GM21723 (cell line): ENCODE measurements around the gene CNDP2.
"Not testable (repeated sequence)": the region's sequence is repeated elsewhere in the genome, so short reads cannot be mapped to it uniquely, and the experiment has no call there.

Experiments
- ATAC-seq: cut with Tn5 transposase; IDR thresholded peaks from one replicate; pipeline ENCODE4 v1.9.1; 2021; ENCODE audit warnings: mild to moderate bottlenecking, moderate library complexity; ENCODE audit not compliant: unreplicated experiment

CNDP2 gene

GRCh38 chr18:74499633-74500032 lies 3.5 kb downstream of the CNDP2 start:
- ATAC-seq, result peak; percentile 39

GRCh38 chr18:74500372-74500771 lies 4.2 kb downstream of the CNDP2 start:
- ATAC-seq, result no peak

DNA sequence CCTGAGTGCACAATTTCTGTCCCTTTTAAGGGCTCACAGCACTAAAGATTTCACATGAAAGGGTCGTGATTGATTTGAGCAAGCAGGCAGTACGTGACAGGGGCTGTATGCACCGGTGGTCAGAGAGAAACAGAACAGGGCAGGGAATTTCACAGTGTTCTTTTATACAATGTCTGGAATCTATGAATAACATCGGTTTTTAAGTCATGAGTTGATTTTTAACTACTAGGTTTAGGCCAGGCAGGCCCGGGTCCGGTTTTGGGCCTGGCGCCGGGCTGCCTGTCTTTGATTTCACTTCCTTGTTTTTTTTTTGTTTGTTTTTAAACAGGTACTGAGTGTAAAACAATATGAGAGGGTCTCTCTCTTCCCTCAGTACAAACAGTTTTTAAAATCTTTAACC lies 4.6 kb downstream of the CNDP2 start:
- ATAC-seq, result not testable (repeated sequence)

DNA sequence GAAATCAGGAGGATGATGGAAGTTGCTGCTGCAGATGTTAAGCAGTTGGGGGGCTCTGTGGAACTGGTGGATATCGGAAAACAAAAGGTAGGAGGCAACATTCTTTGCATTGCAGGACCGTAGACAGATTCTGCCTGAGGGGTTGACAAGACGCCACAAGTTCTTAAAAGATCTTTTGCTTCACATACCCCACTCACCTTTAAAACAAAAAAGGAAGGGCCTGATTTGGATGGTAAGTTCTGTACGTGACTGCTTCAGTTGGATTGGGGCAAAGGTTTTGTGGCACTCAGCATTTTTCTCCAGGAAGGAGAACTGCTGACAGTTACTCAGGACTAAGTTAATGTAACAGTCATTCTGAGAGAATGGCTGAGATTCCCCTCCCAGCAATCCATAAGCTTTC lies 5.2 kb downstream of the CNDP2 start:
- no peak for ATAC-seq

DNA sequence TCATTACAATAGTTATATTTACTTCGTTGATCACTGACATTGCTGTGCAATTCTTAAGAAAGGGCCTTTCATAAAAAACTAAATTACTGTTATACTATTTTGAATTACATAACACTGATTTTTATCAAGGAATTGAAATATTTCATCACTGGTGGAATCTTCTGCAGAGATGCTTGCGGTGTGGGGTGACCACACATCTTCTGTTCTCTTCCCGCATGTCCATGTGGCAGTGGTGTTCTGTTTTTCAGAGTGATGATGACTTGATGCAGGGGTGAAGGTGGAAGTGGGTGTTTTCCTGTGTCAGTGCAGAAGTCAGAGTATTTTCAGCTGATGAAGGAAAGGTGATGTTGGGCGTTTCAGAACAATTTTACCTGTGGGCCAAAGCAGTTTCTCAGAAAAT lies 7.0 kb downstream of the CNDP2 start:
- no peak for ATAC-seq

DNA sequence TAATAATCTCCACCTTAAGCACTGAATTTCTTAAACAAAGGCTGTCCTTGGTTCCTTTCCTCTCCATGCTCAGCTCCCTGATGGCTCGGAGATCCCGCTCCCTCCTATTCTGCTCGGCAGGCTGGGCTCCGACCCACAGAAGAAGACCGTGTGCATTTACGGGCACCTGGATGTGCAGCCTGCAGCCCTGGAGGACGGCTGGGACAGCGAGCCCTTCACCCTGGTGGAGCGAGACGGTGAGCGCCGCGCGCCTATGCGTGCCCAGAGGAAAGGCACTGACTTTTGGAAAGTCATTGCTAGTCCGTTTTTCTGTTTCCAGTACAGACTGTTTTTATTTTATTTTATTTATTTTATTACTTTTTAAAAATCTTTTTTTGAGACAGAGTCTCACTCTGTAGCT lies 9.6 kb downstream of the CNDP2 start:
- no peak for ATAC-seq

- no peak for ATAC-seq
These were observed 10.4 kb downstream of the CNDP2 start for GRCh38 chr18:74506448-74507084.

- no peak for ATAC-seq
These were observed 11.1 kb downstream of the CNDP2 start for GRCh38 chr18:74507097-74507881.

DNA sequence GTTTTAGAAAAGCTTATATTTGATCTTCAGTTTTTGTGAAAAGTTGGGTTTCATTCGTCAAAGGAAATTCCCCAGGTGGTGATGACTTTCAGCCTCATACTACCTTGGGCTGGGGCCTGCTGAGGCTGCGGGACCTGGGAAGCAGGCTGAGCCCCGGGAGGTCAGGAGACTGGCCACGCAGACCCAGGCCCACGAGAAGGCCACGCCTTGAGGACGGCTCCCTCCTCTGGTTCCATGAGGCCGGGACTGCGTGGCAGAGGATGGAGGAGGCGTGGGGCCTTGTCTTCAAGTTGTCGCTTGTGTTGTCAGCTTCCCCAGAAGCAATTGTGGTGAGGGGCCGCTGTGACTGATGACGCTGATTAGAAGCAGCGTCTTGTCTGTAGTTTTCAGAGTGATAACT lies 11.8 kb downstream of the CNDP2 start:
- no peak for ATAC-seq

DNA sequence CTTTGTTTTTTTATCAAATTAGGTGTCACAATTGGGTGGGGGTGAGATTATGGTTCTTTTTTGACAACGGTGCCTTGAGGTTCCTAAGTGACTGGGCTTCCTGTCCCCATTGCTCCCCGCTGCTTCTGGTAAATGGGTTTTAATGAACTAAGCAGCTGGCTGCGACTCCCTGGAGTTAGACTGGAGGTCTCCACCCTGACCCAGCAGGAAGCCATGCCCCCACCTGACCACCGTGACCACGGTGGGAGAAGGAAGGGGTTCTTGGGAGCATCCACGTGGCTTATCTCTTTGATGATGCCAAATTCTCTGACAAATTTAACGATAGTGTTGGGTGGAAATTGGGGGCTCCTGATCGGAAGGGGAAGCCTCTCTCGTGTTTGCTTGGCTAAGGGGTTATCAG lies 12.2 kb downstream of the CNDP2 start:
- no peak for ATAC-seq

DNA sequence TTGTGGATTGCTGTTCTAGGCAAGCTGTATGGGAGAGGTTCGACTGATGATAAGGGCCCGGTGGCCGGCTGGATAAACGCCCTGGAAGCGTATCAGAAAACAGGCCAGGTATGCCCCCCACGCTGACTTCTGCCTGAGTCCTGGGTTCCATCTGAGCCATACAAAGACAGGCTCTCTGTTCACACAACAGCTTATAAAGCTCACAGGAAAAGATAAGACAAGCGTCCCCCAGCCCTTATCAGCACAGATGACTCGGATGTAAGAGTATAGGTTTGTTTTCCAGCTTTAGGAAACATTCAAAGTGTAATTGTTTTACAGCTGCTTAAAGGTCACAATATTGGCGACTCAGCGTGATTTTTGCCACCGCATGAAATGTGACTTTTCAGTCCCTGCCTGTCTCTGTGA lies 12.7 kb downstream of the CNDP2 start:
- no peak for ATAC-seq

DNA sequence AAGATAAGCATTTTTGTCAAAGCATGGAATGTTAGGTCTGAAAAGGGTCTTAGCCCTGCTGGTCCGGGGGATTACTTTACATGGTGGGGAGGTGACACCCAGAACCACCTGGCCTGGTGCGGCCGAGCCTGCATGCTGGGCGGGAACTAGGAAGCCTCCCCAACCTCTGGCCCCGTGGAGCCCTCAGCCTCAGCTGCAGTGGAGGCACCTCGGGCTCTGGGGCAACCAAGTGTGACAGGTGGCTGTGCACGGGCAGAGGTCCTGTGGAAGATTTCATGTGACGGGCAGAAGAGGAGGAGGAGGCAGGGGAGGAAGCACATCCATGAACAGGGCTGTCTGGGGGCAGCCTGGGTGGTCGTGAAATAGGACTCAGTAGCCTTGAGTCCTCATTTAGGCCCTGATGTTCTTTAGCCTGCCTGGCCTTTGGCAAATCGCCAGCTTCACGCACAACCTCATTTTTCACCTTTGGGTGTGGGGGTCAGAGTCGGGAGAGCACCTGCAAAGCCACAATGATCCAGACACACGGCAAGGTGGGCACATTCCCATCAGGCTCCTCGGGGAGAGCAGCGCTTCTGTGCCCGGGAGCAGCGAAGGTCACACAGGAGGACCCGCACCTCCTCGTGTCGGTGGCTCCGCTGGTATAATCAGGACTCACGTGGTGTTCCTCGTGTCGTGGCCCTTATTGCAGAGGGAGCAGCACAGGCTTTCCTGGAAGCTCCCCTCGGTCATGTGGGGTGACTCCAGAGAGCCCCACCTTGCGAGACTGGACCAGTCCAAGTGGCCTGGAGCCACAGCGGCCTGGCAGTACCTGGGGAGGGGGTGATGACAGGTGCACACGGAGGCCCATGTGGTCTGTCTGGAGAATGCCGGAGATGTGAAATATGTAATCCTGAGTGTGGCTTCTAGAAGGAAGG lies 13.9 kb downstream of the CNDP2 start:
- no peak for ATAC-seq

DNA sequence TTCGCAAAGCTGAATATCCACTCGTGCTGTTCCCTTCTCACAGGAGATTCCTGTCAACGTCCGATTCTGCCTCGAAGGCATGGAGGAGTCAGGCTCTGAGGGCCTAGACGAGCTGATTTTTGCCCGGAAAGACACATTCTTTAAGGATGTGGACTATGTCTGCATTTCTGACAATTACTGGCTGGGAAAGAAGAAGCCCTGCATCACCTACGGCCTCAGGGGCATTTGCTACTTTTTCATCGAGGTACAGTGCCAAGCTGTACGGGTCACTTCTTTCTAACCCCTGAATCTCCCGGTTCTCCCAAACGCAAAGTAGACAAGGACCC lies 14.6 kb downstream of the CNDP2 start:
- no peak for ATAC-seq

GRCh38 chr18:74511823-74512222 lies 15.7 kb downstream of the CNDP2 start:
- ATAC-seq, result no peak

GRCh38 chr18:74512321-74513053 lies 16.3 kb downstream of the CNDP2 start:
- no peak for ATAC-seq

GRCh38 chr18:74513149-74513882 lies 17.2 kb downstream of the CNDP2 start:
- no peak for ATAC-seq

GRCh38 chr18:74513883-74514205 lies 17.7 kb downstream of the CNDP2 start:
- no peak for ATAC-seq

DNA sequence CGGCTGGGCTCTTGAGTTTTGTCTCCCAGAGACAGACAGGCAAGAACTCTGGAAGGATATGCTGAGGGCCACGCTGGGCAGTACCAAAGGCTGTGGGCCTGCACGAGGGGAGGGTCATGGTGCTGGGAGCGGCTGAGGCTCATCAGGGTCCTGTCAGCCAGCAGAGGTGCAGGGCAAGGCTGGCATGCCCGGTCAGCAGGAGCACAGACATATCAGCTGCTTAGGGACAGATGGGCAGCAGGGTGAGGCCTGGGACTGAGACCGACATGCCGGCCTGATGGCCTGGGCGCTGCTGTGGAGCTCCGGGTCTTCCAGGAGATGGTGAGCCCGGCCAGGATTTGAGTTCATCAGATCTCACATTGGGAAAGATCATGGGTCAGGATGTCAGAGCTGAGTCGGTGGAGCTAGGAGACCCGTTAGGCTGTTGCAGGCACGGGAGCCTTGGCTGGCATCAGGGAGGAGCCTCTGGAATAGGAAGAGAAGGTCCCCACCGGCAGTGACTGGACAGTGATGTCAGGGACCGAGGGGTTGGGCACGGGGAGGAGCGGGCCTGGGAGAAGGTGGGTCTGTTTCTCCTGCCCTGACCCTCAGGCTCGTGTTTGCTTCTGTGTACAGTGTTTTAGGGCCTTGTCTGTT lies 18.8 kb downstream of the CNDP2 start:
- ATAC-seq, result no peak

DNA sequence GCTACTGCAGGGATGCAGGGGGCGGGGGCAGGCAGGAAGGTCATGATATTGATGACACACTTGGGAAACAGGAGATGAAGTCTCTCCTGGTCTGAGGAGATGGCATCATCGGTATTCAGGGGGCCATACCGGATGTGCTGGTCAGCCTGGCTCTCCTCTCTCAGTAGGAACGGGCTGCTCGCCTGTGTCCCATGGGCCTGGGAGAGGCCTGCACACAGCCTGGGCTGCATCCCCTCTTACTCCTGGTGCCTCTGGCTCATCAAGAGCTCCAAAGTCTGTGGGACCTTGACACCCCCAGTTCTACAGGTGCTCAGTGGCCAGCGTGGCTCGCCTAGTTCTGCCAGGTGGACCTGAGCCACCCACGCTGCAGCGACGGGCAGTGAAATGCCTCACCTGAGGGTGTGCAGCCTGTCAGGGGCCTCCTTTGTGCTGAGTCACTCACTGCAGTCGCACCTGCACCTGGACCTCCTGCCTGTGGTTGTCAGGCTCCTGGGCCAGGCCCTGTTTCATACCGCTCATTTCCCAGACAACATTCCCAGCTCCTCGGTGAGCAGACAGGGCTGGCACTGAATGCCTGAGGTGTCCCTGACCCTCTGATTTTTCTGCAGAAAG lies 19.6 kb downstream of the CNDP2 start:
- ATAC-seq, result no peak
